Femur (tissue), 1 donor: ENCODE results near the gene MGAT3.
"Not testable (repeated sequence)": the region's sequence is repeated elsewhere in the genome, so short reads cannot be mapped to it uniquely, and the experiment has no call there.

Source experiments
- DNase-seq: peaks from one replicate; pipeline ENCODE4 v3.0.0-alpha.2; 2017

MGAT3 gene

GRCh38 chr22:39456522-39457197, at the start of gene MGAT3:
MGAT3 (plus strand) TSS chr22:39457012; CDS start chr22:39487348, 30,336 bp downstream.
- DNase-seq, result no peak

- DNase-seq, result no peak
These were observed 48.6 kb upstream of the MGAT3 start for GRCh38 chr22:39408173-39408572.

- no peak for DNase-seq
These were observed 48.0 kb upstream of the MGAT3 start for GRCh38 chr22:39408807-39409206.

- DNase-seq, result no peak
These were observed 47.2 kb upstream of the MGAT3 start for GRCh38 chr22:39409516-39410029.

- no peak for DNase-seq
These were observed 46.5 kb upstream of the MGAT3 start for GRCh38 chr22:39410264-39410663.

- not testable (repeated sequence) for DNase-seq
These were observed 44.9 kb upstream of the MGAT3 start for GRCh38 chr22:39411828-39412365.

- DNase-seq, result not testable (repeated sequence)
These were observed 43.6 kb upstream of the MGAT3 start for GRCh38 chr22:39413204-39413603.

GRCh38 chr22:39414377-39414776, 42.4 kb upstream of the MGAT3 start:
- DNase-seq, result no peak

GRCh38 chr22:39414886-39415285, 41.9 kb upstream of the MGAT3 start:
- no peak for DNase-seq

- DNase-seq, result no peak
These were observed 41.3 kb upstream of the MGAT3 start for GRCh38 chr22:39415506-39415905.

GRCh38 chr22:39416319-39416718, 40.5 kb upstream of the MGAT3 start:
- no peak for DNase-seq

GRCh38 chr22:39417641-39418040, 39.2 kb upstream of the MGAT3 start:
- DNase-seq, result no peak

GRCh38 chr22:39418696-39419095, 38.1 kb upstream of the MGAT3 start:
- DNase-seq, result no peak

- no peak for DNase-seq
These were observed 37.7 kb upstream of the MGAT3 start for GRCh38 chr22:39419096-39419495.

GRCh38 chr22:39419911-39420310, 36.9 kb upstream of the MGAT3 start:
- no peak for DNase-seq

- DNase-seq, result no peak
These were observed 35.1 kb upstream of the MGAT3 start for GRCh38 chr22:39421691-39422090.

- no peak for DNase-seq
These were observed 34.7 kb upstream of the MGAT3 start for GRCh38 chr22:39422101-39422500.

- DNase-seq, result no peak
These were observed 34.1 kb upstream of the MGAT3 start for GRCh38 chr22:39422721-39423120.

- no peak for DNase-seq
These were observed 32.8 kb upstream of the MGAT3 start for GRCh38 chr22:39423976-39424375.

- DNase-seq, result no peak
These were observed 30.3 kb upstream of the MGAT3 start for GRCh38 chr22:39426380-39427043.

GRCh38 chr22:39427751-39428596, 28.8 kb upstream of the MGAT3 start:
- no peak for DNase-seq

GRCh38 chr22:39428597-39429071, 28.2 kb upstream of the MGAT3 start:
- DNase-seq, result no peak

- no peak for DNase-seq
These were observed 27.6 kb upstream of the MGAT3 start for GRCh38 chr22:39429186-39429585.
